Measurements from ENCODE around the gene COBL.

The COBL gene

DNA sequence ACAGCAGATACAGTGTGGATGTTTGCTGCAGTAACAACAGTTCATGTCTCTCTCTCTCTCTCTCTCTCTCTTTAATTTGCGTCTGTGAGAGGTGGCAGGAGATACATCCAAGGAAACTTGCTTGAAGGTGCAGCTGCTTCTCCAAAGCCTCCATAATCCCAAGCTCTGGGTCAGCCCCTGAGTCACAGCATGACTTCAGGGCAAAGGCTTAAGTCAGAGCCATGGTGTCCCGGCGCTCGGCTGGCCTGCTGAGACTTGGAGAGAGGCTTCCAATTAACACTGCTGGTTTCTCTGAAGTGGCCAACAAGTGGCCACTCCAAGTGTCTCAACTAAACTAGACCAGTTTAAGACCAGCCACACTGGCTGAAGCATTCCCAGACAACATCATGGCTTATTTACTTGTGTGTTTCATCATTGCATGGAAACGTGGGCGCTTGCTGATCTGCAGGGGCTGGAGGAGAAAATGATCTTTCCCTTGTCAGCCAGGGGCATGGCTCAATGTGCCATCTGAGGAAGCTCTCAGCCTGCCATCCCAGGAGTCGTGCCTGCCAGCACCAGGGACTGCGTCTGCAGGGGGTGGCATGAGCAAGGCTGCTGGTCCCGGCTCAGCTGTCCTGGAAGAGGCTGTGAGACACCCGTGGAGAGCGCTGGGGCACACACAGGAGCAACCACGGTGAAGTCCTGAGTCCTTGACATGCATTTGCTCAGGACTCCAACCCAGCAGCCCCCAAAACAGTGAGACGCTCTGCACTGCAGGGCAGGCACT is 254.2 kb downstream of the COBL start:
- TF ChIP-seq TAF1 (IDR thresholded peaks at IDR 0.05; ENCODE audit: low read depth), result no peak
- no peak for TF ChIP-seq RAD21 (IDR thresholded peaks at IDR 0.05; ENCODE audit: low read depth)
- TF ChIP-seq CREB1 (IDR thresholded peaks at IDR 0.05; ENCODE audit: low read depth), result no peak
- no peak for TF ChIP-seq TEAD4 (IDR thresholded peaks at IDR 0.05)
- TF ChIP-seq, protein P1, sequence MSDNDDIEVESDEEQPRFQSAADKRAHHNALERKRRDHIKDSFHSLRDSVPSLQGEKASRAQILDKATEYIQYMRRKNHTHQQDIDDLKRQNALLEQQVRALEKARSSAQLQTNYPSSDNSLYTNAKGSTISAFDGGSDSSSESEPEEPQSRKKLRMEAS (IDR thresholded peaks at IDR 0.05), result no peak
- no peak for TF ChIP-seq EP300 (IDR thresholded peaks at IDR 0.05; ENCODE audit: borderline replicate concordance)
- no peak for TF ChIP-seq CEBPB (IDR thresholded peaks at IDR 0.05)
- TF ChIP-seq YY1 (IDR thresholded peaks at IDR 0.05; ENCODE audit: low read depth), result no peak
- no peak for TF ChIP-seq EGR1 (IDR thresholded peaks at IDR 0.05)
- no peak for TF ChIP-seq REST (IDR thresholded peaks at IDR 0.05; ENCODE audit: low read depth)
- no peak for TF ChIP-seq FOXM1 (IDR thresholded peaks at IDR 0.05; ENCODE audit: borderline replicate concordance, low read depth)

DNA sequence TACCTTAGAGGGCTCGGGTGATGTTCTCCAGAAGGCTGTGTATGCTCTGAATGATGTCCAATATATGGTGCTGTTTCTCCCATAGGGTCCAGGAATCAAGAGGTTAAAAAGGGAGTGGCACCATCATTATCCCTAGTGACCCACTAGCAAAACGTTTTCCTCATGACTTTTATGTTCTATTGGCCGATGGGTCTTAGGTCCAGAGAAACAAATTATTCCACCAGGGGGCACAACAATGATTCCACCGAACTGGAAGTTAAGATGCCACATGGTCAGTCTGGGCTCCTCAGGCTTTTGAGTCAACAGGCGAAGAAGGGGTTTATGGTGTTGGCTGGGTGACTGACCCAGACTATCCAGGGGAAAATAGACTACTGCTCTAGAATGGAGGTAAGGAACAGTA is 256.1 kb downstream of the COBL start:
- TF ChIP-seq TAF1 (IDR thresholded peaks at IDR 0.05; ENCODE audit: low read depth) (no peak), TCF12 (IDR thresholded peaks at IDR 0.05; ENCODE audit: low read depth) (no peak), CEBPB (IDR thresholded peaks at IDR 0.05) (no peak), CREB1 (IDR thresholded peaks at IDR 0.05; ENCODE audit: low read depth) (no peak), EP300 (IDR thresholded peaks at IDR 0.05; ENCODE audit: borderline replicate concordance) (no peak), TEAD4 (IDR thresholded peaks at IDR 0.05) (no peak), NFIC (IDR thresholded peaks at IDR 0.05) (no peak), USF1 (IDR thresholded peaks at IDR 0.05) (no peak), FOXM1 (IDR thresholded peaks at IDR 0.05; ENCODE audit: borderline replicate concordance, low read depth) (no peak), ZBTB7A (IDR thresholded peaks at IDR 0.05; ENCODE audit: low read depth) (no peak), RAD21 (IDR thresholded peaks at IDR 0.05; ENCODE audit: low read depth) (no peak), EGR1 (IDR thresholded peaks at IDR 0.05) (no peak), REST (IDR thresholded peaks at IDR 0.05; ENCODE audit: low read depth) (no peak), YY1 (IDR thresholded peaks at IDR 0.05; ENCODE audit: low read depth) (no peak)
- TF ChIP-seq, protein P1 (IDR thresholded peaks at IDR 0.05), result no peak

GRCh38 chr7:51059504-51060142 is 257.0 kb downstream of the COBL start:
- TF ChIP-seq YY1 (IDR thresholded peaks at IDR 0.05; ENCODE audit: low read depth) (no peak), NFIC (IDR thresholded peaks at IDR 0.05) (no peak), EP300 (IDR thresholded peaks at IDR 0.05; ENCODE audit: borderline replicate concordance) (no peak), ZBTB7A (IDR thresholded peaks at IDR 0.05; ENCODE audit: low read depth) (no peak), CREB1 (IDR thresholded peaks at IDR 0.05; ENCODE audit: low read depth) (no peak), USF1 (IDR thresholded peaks at IDR 0.05) (no peak), FOXM1 (IDR thresholded peaks at IDR 0.05; ENCODE audit: borderline replicate concordance, low read depth) (no peak), RAD21 (IDR thresholded peaks at IDR 0.05; ENCODE audit: low read depth) (no peak), TAF1 (IDR thresholded peaks at IDR 0.05; ENCODE audit: low read depth) (no peak), REST (IDR thresholded peaks at IDR 0.05; ENCODE audit: low read depth) (no peak), EGR1 (IDR thresholded peaks at IDR 0.05) (no peak), CEBPB (IDR thresholded peaks at IDR 0.05) (no peak), TEAD4 (IDR thresholded peaks at IDR 0.05) (no peak), TCF12 (IDR thresholded peaks at IDR 0.05; ENCODE audit: low read depth) (no peak)
- TF ChIP-seq, protein P1 (IDR thresholded peaks at IDR 0.05), result no peak
